Measurements from ENCODE around the gene CCR9. TPM values are rescaled to one million over a fixed set of nuclear protein-coding genes. Genes with fewer than 3 reads are reported as not detected.
A peak's percentile ranks its signal among the peaks of the same experiment; 100 is the strongest.

The CCR9 gene
- total and polyA plus RNA-seq, 10 of the 15 experiments (the other 5 are each of a cell fraction or from before 2014, with no cell fraction given), result 0.05 to 3.9 (median 2.4) TPM

- TF ChIP-seq USF1 (IDR thresholded peaks at IDR 0.05; ENCODE audit: borderline replicate concordance, extremely low read length, insufficient read depth, low read depth, low read length) (no peak), SUPT20H (IDR thresholded peaks at IDR 0.05; ENCODE audit: borderline replicate concordance, control insufficient read depth, low read depth, low read length) (no peak), RBBP5 (conservative IDR thresholded peaks at IDR 0.05) (no peak), RELB (IDR thresholded peaks at IDR 0.05; ENCODE audit: low read depth) (peak; percentile 97), NR2F1 (conservative IDR thresholded peaks at IDR 0.05) (peak; percentile 94), GATAD2B (conservative IDR thresholded peaks at IDR 0.05; ENCODE audit: low read depth) (no peak), PBX3 (IDR thresholded peaks at IDR 0.05; ENCODE audit: insufficient replicate concordance, low read depth, low read length) (no peak), ELK1 (IDR thresholded peaks at IDR 0.05; ENCODE audit: low read depth, low read length) (no peak), SMAD1 (IDR thresholded peaks at IDR 0.05; ENCODE audit: low read depth, partially characterized antibody) (peak; percentile 52), SP1 (IDR thresholded peaks at IDR 0.05; ENCODE audit: low read depth, low read length) (peak; percentile 62), ZBTB4 (CRISPR knock-in tag; IDR thresholded peaks at IDR 0.05) (no peak), RAD51 (IDR thresholded peaks at IDR 0.05) (no peak), MYC (IDR thresholded peaks at IDR 0.05; ENCODE audit: insufficient read depth, insufficient read length, insufficient replicate concordance, low read length, severe bottlenecking) (no peak), RFX5 (IDR thresholded peaks at IDR 0.05; ENCODE audit: low read depth, low read length) (no peak), HCFC1 (IDR thresholded peaks at IDR 0.05; ENCODE audit: low read length) (no peak), NFXL1 (IDR thresholded peaks at IDR 0.05; ENCODE audit: borderline replicate concordance) (no peak), FOXM1 (IDR thresholded peaks at IDR 0.05; ENCODE audit: low read depth, low read length) (peak; percentile 99), EGR1 (IDR thresholded peaks at IDR 0.05; ENCODE audit: borderline replicate concordance in 1 of 2, low read depth in 2 of 2, low read length in 2 of 2) (no peak), E2F4 (IDR thresholded peaks at IDR 0.05; ENCODE audit: low read depth, low read length) (no peak), BMI1 (IDR thresholded peaks at IDR 0.05; ENCODE audit: borderline replicate concordance) (peak; percentile 36; the same call in 1 of the 2 replicates)
Observed at GRCh38 chr3:45861043-45861719, 25.2 kb upstream of the CCR9 start (continued).
